NK-92 treated with Interleukin-12 subunit alpha and Interleukin-12 subunit beta, amount 100 ng/mL, for 24 hours (cell line): ENCODE data around the gene TMEM222.

Source experiments
- DNase-seq: peaks from one replicate; lab custom pipeline; 2025; lab: John Stamatoyannopoulos, UW

TMEM222 gene

DNA sequence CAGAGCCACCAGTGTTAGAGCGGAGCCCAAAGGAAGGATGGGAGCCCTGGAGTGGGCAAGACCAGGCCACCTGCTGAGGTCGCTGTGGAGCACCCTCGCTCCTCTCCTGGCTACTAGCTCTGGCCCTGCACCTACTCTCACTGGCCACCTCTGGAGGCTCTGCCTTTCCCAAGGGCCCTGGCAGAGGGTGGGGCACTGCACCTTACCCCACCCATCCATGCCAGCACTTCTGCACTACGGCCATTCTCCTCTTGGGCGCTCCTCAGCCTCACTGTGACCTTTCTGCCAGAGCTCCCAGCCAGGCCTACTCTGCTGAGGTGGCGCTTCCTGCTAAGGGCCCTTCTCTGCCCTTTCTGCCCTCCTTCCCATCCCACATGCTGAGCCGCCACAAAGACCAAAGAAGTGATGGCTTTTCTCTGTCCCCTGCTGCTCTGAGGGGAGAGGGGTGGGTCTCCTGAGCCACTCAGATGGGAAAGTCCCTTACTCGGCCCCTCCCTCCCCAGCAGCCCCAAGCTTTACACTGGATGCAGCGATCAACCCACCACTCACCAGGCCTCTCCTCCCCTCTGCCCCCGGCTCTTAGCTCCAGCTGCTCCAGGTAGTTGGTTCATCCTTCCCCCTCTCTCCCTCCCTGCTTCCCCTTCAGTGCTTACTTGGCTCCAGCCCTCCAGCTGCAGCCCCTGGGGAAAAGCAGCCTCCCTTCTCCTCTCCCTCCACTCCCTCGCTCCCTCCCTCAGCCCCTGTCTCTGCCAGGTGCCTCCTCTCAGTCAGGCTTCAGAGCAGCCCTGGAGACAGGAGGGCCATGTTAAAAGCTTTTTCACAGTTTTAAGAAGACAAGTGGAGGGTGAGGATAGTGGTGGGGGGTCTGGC lies 14.8 kb upstream of the TMEM222 start:
- no peak for DNase-seq

DNA sequence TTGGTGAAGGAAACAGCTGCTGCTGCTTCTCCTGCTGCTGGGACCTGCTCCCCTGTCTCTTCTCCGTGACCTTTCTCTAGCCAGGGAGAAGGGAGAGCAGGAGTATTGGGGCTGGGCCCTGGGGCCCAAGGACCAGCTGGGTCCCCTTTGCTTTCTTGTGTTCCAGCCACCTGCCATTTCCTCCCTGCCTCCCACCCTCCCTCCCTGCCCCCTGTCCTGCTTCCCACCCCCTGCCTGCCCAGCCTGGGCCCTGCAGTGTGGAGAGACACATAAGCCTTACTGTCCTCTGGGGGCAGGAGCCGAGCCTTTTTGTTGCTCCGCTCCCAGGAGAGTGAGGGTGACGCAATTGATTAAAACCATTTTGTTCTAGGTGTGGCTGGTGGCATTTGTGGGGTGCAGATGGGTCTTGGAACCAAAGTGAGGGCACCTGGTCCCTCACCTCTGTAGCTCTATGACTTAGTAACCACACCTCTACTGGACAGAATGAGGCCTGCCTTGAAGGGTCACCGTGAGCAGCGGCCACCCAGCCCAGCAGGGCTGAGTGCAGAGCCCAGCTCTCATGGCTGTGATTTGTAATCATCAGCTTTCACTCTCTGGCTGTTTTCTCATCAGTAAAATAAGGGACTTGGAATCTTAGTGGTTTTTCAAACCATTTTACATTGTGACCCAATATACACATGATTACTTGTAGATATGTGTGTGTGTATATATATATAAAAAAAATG lies 13.9 kb upstream of the TMEM222 start:
- DNase-seq = no peak

DNA sequence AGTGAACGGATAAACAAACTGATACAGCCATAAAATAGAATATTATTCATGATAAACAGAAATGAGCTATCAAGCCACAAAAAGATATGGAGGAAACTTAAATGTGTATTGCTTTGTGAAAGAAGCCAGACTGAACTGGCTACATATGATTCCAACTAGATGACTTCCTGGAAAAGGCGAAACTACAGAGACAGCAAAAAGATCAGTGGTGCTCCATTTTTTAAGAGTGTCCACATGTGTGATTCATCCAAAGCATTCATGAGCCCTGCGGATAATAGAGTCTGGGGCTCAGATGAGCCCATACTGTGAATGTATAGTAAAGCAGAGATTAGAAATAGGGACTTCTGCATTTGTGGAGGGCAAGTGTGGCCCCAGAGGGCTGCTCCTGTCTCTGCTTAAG lies 7.8 kb upstream of the TMEM222 start:
- no peak for DNase-seq

DNA sequence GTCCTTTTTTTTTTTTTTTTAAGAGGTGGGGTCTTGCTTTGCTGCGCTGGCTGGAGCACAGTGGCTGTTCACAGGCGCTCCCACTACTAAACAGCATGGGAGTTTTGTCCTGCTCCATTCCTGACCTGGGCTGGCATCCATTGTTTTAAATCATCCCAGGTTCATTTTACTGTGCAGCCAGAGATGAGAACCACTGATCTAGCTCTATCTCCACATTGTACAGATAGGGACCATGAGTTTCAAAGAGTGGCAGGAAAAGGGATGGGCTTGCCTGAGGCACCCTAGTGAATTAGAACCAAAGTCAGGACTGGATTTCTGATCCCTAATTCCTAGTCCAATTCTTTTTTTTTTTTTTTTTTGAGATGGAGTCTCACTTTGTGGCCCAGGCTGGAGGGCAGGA lies 7.2 kb upstream of the TMEM222 start:
- DNase-seq = no peak

DNA sequence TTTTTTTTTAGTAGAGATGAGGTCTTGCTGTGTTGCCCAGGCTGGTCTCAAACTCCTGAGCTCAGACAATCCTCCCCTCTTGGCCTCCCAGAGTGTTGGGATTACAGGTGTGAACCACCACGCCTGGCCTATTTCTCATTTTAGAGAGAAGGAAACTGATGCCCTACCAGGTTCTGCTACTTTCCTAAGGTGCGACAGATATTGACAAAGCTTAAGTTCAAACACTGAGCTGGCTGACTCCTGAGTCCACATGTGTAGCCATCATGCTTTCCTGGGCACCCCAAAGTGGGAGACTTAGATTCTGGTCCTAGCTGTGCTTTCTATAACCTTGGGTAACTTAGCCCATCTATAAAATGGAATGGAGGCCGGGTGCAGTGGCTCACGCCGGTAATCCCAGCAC lies 5.1 kb upstream of the TMEM222 start:
- DNase-seq = no peak

DNA sequence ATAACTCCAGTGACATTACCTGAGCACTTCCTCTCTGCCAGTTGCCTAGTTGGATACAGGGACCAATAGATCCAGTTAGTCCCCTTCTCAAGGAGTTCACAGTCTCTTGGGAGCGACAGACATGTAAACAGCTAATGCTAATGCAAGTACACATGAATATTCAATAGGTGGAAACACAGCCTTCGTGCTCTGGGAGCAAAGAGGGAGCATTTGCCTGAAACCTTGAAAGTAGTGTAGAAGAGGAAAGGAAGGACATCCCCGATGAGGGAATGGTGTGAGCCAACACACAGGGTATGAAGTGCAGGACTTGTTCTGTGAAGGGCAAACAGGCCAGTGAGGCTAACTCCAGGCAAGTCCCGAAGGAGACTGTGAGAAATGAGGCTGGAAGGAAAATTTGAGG lies 3.8 kb upstream of the TMEM222 start:
- no peak for DNase-seq

DNA sequence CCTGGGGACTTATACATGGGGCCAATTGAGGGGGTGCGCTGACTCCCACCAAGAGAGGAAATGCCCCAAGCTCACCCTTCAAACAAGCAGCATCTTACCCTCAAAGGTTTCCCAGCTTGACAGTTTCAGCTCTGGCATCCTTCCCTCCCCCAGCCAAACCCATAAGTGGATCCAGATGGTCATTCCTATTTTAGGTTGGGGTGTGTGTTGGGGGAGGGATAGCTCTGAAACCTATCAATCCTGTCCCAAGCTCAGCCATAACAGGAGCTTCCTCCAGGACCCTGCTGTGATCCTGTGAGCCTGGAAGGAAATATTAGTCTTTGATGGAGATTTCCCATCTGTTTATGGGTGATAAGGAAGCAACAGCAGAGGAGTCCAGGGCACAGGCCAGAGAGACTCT lies 3.4 kb upstream of the TMEM222 start:
- no peak for DNase-seq

DNA sequence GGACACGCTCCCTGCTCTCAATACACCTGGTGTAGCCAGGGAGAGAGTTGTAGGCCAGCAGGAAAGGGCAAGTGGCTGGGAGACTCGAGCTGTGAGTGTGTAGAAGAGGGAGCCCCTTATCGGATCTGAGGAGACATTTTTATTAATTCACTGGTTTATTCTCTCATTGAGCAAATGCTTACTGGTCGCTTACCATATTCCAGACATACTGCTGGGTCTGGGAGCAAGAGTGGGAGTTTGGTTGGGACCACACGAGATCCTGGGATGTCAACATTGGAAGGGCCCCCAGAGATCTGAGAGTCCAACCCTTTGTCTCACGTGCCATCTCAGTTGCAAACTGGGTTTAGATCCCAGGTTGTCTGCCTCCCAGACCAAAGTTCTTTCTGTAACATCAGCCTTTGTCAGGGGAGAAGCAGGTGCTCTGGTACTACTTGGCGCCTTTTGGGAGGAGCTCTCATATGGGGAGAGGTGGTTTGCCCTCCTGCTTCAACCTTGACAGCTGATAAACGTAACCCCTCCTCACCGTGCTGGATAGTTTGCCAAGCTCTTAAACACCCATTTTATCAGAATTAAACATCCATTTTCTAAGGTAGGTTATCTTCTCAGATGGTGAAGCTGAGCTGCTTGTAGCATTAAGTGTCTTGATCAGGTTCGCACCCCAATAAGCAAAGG lies 742 bp downstream of the TMEM222 start:
- no peak for DNase-seq

DNA sequence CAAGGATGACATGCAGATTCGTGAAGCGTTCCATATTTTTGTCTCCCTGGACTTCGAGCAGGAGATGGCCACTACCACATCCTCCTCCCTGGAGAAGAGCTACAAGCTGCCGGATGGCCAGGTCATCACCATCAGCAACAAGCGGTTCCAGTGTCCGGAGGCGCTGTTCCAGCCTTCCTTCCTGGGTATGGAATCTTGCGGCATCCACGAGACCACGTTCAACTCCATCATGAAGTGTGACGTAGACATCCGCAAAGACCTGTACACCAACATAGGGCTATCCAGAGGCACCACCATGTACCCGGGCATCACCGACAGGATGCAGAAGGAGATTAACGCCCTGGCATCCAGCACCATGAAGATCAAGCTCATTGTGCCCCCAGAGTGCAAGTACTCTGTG lies 3.3 kb downstream of the TMEM222 start:
- DNase-seq = no peak

DNA sequence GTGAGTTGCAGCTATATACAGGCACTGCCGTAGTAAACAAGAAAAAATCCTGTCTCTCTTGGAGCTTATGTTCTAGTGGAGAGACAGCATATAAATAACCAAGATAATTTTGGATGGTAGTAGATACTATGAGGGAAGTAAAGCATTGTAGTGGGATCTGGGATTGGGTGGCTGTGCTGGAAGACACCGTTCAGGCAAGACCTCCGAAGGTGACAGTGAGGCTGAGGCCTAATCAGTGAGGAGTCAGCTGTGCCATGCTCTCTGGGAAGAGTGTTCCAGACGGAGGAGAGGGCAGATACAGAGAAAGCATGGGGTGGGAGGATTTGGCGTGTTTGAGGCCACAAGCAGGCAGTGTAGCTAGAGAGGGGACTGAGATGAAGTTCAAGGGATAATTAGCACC lies 6.0 kb downstream of the TMEM222 start:
- DNase-seq = no peak

DNA sequence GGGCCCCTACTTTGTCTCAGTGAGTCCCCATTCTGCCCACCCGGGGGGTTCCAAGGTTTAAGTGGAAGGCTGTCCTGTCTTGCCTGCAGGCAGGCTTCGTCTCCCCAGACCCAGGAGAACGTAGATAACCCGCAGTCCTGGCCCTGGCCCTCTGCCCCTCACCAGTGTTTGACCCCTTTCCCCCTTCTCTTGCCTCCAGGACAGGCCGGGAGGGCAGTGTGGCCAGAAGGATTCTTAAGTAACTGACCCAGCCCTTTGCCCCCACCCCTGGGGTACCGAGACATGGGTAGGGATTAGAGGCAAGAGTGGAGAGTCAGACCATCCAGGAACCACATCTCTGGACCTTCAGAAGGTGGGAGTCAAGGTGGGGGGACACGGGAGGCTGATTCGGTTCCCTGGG lies 8.8 kb downstream of the TMEM222 start:
- no peak for DNase-seq

DNA sequence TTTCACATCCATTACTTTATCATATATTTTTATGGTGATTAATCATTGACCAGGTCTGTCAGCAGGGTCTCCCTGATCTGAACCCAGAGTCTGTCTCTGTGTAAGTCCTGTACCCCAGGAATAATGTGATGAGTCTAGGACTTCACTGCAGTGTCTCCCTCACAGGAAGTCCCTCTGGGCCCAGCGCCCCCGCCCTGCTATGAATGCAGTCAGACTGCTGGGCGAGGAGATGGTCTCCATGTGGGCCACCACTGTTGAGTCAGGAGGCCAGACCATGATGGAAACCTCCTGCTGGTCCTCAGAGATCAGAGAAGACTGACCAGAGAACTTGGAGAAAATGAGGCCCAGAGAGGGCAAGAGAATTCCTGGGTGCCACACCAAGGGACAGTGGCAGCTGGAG lies 9.5 kb downstream of the TMEM222 start:
- DNase-seq = no peak

DNA sequence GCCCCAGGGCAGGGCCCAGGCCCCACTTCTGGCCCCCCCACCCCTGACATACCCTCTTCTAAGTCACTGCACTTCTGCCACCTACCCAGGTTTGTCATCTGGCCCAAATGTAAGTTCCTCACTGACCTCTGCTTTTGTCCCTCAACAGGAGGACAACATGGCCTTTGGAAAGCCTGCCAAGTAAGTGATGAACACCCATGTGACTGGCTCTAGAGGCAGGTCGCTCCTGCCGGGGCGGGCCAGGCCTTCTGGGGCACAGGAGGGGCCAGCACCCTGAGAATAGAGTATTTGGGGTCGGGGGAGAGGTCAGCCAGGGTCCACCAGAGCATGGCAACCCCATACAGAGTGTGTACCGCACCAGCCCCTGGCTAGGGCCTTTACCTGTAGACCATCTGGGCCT lies 10.0 kb downstream of the TMEM222 start:
- no peak for DNase-seq

DNA sequence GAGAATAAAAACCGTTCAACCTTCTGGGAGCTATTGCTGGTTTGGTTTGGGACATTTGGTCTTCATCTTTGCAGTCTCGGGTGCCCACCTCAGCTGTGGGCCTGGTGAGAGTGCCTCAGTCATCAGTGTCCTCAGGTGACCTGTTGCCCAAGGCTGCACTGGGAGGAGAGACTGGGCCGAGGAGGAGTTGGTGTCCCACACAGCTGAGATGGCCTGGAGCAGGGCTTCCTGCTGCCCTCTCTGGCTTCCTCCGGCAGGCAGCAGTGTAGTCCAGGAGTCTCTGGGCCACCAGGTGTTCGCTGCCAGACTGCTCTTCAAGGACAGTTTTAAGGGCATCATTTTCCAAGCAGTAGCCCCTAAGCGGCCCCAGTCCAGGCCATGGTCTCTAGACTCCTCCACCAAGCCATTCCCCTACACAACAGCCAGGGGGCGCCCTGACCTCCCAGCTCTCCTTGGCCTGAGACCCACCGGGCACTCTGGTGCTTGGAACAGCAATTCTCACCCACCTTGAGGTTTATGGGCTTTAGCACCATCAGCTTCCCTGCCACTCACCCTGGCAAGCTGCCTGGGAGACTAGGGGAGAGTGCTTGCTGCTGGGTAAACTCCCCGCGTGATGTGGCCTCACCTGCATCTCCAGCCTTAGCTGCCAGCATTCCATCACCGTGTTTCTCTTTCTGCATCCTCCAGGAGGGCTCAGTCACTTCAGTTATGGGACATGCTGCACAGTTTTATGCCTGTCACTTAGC lies 10.7 kb downstream of the TMEM222 start:
- DNase-seq = no peak

DNA sequence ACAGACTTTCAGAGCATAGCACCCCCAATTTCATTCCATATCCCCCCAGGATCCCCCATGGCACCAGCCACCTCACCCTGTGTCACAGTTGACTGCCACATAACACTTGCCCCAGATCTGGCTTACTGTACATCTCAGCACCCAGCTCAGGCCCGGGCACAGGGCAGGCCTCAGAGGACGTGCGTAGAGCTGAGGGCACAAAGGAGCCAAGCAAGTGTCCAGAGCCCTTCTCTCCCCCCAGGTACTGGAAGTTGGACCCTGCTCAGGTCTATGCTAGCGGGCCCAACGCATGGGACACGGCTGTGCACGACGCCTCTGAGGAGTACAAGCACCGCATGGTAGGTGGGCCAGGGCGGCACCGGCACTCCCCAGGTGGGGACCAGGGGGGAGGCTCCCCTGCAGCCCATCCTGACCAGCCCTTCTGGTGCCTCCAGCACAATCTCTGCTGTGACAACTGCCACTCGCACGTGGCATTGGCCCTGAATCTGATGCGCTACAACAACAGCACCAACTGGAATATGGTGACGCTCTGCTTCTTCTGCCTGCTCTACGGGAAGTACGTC lies 11.8 kb downstream of the TMEM222 start:
- no peak for DNase-seq

DNA sequence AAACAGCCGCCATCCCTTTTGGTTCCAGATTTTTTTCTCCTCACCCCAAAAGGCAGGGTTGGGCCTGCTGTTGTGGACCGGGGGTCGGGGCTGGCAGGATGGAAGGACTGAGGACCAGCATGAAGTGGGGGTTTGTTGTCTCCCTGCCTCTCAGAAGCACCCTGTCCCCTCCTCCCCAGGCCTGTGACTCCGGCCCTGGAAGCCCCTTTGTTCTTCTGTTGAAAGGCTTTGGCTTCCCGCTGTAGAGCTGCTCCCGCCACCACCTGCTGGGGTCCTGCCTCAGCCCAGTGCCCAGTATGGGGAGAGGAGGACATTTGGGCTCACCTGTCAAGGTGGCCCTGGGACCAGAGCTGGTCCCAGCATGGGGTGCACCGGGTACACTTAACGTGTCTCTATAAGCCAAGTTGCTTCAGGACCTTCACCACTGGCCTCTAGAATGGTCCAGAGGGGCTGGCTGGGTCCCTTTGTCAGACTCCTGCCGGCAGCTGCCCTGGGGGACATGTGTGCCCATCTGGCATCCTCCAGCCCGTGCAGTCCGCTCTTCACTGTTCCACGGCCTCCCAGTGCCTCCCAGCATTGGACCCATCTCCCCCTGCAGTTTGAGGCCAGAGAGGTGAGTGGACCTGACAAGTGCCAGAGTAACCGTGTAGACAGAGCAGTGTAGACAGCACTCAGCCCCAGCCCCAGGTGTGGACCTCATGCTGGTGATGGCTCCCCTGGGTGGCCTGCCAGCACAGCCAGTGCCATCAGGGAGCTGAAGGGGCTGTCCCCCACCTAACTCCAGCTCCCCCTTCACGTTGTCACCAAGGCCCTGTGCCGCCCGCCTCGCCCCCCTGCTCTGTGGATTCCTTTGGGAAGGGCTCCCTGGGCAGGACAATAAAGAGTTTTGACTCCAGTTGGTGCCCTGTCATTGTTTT lies 13.8 kb downstream of the TMEM222 start:
- no peak for DNase-seq

DNA sequence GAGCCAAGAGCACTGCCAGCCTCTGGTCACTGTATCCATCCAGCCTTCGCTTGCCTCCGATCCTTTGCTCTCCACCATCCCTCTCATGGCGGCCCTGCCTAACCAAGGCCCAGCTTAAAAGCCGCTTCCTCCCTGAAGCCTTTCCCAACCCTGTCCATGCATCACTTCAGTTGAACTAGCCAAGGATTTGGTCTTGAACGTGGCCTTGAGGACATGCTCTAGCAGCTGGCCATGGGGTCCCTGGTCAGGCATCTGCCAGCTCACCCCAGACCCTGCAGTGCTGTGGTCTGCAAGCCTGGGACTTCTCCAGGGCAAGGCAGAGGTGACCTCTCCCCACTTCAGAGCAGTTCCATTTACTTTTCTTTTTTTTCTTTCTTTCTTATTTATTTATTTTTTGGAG lies 14.8 kb downstream of the TMEM222 start:
- no peak for DNase-seq

DNA sequence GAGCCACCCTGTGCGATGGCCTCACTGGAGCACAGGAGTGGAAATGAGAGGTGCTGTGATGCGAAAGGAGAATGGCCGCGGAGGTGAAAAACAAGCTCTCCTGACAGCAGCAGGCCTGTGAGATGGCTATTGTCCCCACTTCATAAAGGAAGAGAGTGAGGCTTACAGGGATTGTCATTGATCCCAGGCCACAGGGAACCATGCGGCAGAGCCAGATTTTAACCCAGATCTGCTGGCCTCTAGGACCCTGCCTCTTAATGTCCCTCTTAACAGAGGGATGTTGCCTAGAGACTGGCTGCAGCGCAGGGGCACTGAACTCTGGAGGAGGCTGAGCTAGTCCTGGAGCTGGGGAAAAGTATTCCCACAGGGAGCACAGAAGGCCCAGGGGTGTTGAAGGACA lies 16.8 kb downstream of the TMEM222 start:
- no peak for DNase-seq

DNA sequence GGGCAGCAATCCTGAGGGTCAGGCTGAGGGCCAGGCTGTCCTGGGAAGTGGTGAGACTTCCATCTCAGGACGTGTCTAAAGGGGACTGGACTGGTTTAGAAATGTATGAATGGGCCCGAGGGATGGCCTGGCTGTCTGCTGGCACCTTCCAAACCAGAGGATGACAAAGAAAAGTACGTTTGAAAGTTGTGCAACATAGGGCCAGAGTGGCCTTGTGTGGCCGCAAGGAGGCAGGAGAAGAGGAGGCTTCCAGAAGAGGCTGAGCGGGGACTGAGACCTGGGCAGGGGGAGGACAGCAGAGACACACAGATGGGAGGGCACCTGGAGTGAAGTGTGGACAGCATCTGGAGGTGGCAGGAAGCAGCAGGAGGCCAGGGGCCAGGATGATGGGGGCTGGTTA lies 17.2 kb downstream of the TMEM222 start:
- no peak for DNase-seq

DNA sequence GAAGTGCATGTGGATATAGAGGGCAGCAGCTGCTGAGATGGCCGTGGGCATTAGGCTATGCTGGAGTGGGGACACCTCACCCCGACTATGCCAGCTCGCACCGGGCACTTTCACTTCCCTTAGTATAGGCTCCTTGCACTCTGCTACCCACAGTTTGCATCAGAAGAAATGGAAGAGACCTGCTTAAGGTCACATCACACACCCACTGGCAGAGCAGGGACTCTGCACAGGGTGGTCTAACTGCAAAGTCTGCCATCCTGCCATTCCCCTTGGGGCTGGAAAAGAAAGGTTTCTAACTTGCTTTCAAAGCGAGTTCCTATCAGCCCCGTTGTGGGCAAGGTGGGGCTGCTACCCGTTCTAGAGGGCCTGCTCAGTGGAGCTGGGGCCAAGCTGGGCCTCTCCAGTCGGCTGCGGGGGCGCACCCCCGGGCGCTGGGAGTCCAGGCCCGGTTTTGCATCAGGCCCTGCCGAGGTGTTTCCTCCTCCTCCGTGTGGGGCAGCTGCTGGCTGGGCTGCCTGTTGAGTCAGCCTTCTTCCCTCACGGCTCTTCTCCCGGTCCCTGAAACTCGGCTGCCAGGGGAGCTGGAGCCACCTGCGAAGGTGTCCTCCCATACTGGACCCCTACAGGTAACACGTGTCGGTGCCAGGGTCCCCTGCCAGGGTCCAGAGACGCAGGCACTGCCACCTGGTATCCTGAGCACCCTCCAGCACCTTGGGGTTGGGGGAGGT lies 19.7 kb downstream of the TMEM222 start, which contains the start of gene SYTL1:
Gene SYTL1 (plus strand): TSS at position 498 of the 728 bp plus-strand sequence. CDS start 3,313 bp downstream, outside the sequence.
- no peak for DNase-seq
